D721Med (cell line): ENCODE measurements around the gene SLC25A21.
A peak's percentile ranks its signal among the peaks of the same experiment; 100 is the strongest.
"Not testable (repeated sequence)": the region's sequence is repeated elsewhere in the genome, so short reads cannot be mapped to it uniquely, and the experiment has no call there.

Experiments
- DNase-seq: peaks from one replicate; pipeline ENCODE4 v3.0.0; 2011; ENCODE audit warnings: low spot score; ENCODE audit not compliant: insufficient read length
- FAIRE-seq: peaks from 2 replicates; lab custom pipeline; 2011; peaks lifted over from hg19 to GRCh38; lab: Jason Lieb, UNC
- CTCF ChIP-seq: IDR thresholded peaks from 2 replicates; pipeline ENCODE4 v1.5.1; 2012; ENCODE audit warnings: mild to moderate bottlenecking, control low read depth; ENCODE audit not compliant: insufficient read depth; ENCODE audit errors: missing control alignments

SLC25A21 gene

GRCh38 chr14:37172024-37172869, at the start of gene SLC25A21:
Gene SLC25A21, minus strand, starts transcription at chr14:37172606.
- DNase-seq (peak; percentile 38), FAIRE-seq (no peak)
- no peak for TF ChIP-seq CTCF

- no peak for FAIRE-seq
- no peak for DNase-seq
- no peak for TF ChIP-seq CTCF
These were observed 48.7 kb upstream of the SLC25A21 start for GRCh38 chr14:37221073-37221472.

GRCh38 chr14:37215345-37215744, 42.9 kb upstream of the SLC25A21 start:
- FAIRE-seq: no peak
- DNase-seq: no peak
- TF ChIP-seq CTCF: no peak

GRCh38 chr14:37213016-37213415, 40.6 kb upstream of the SLC25A21 start:
- FAIRE-seq: no peak
- DNase-seq: no peak
- no peak for TF ChIP-seq CTCF

GRCh38 chr14:37210448-37210847, 38.0 kb upstream of the SLC25A21 start:
- DNase-seq: no peak
- TF ChIP-seq CTCF: no peak
- FAIRE-seq: no peak

GRCh38 chr14:37209617-37210016, 37.2 kb upstream of the SLC25A21 start:
- FAIRE-seq: not testable (repeated sequence)

GRCh38 chr14:37205623-37206605, 33.5 kb upstream of the SLC25A21 start:
- DNase-seq, FAIRE-seq: not testable (repeated sequence)

More at GRCh38 chr14:37209617-37210016, 37.2 kb upstream of the SLC25A21 start:
- DNase-seq: not testable (repeated sequence)
